HG03045 (cell line): ENCODE measurements around the gene TENM4.

ENCODE experiments used
- ATAC-seq: cut with Tn5 transposase; IDR thresholded peaks from one replicate; pipeline ENCODE4 v1.9.1; 2021; ENCODE audit warnings: mild to moderate bottlenecking, moderate library complexity; ENCODE audit not compliant: unreplicated experiment

Gene TENM4

GRCh38 chr11:79097246-79097875 lies 343.5 kb downstream of the TENM4 start:
- no peak for ATAC-seq

GRCh38 chr11:79095424-79095823 lies 345.4 kb downstream of the TENM4 start:
- no peak for ATAC-seq

DNA sequence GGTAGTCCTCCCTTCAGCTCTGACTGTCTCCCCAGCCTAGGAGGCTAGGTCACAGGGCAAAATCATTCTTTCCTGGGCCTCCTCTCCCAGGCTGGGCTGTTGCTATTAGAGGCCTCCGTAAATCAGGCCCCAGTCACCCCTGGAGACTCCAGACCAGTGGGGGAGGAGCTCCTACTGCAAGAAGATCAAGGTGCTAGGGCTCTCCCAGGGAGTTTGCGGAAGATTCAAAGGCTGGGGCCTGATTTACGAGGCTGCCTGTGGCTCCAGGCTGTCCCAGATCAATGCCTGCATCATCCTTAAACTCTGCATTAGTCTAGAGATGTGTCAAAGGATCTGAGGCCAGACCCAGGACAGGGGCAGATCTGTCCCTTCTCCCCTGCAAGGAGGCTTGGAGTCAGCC lies 346.2 kb downstream of the TENM4 start:
- ATAC-seq: no peak

GRCh38 chr11:79092791-79093353 lies 348.0 kb downstream of the TENM4 start:
- ATAC-seq: no peak

GRCh38 chr11:79090191-79090705 lies 350.6 kb downstream of the TENM4 start:
- no peak for ATAC-seq

- ATAC-seq: no peak
Measured at GRCh38 chr11:79089601-79090000, 351.2 kb downstream of the TENM4 start.

DNA sequence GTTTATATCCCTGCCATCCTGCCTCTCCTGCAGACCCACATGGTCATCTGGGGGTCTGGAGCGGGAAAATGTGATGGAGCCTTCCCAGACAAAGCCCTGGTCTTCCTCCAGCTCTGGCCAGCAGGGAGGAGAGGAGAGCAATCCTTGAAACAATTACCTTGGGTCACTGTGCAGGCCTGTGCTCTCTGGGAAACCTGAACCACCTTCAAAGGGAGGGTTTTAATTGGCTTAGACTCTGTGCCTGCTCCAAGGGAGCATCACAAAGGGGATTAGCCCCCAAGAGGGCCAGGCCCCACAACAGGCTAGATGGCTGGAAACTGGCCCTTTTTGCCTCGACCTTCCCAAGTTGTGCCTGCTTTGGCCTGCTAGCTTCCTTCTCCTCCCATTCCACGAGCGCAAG lies 351.9 kb downstream of the TENM4 start:
- ATAC-seq: no peak

DNA sequence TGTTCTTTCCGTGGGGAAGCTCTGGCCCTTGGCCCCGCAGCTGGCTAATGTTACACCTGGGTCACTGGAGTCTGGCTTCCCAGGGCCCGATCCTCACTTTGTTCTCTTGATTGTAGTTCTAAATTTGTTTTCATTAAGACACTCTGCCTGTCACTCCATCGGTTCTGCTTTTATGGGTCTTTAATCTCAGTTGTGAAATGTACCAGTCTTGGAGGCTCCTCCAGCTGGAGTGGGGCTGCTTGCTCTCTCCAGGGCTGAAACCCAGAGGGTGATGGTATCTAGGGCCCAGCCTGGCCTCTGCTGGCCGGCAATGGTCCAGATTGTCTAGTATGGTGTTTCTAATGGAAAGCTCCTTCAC lies 352.9 kb downstream of the TENM4 start:
- ATAC-seq: no peak

- ATAC-seq: no peak
Measured at GRCh38 chr11:79087238-79087960, 353.4 kb downstream of the TENM4 start.

DNA sequence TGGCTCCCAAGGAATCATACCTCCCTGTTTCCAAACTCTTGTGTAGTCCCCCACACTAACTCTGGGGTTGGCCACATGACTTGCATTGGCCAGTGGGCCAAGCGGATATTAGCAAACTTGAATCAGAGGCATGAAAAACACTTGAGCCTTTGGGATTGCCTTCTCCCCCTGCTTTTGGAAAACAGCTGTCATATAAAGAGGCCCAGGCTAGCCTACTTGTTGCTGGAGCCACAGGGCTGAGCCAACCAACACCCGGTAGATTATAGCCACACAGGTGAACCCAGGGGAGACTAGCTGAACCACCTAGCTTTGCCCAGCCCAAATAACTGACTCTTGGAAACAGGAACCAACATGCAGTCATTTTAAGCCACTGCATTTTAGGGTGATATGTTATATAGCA lies 354.8 kb downstream of the TENM4 start:
- ATAC-seq: no peak

GRCh38 chr11:79084382-79084781 lies 356.4 kb downstream of the TENM4 start:
- no peak for ATAC-seq

DNA sequence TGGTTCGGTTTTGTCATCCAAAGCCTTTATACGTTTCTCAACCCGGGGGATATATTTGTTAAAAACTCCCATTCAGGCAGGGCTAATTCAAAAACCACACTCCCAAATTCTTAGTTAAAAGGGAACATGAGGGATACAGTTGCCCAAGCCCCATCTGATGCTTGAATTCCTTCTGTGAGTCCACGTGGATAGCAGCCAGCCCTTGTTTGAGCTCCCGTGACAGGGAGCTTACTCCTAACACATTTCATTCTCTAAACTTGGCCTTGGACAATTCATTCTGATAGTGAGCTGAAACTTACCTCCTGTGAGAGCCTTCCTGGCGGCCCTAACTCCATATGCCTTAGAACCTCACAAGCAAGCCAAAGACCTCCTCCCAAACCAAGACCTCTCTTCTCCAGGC lies 357.5 kb downstream of the TENM4 start:
- no peak for ATAC-seq

- ATAC-seq: no peak
Measured at GRCh38 chr11:79082907-79083306, 357.9 kb downstream of the TENM4 start.

DNA sequence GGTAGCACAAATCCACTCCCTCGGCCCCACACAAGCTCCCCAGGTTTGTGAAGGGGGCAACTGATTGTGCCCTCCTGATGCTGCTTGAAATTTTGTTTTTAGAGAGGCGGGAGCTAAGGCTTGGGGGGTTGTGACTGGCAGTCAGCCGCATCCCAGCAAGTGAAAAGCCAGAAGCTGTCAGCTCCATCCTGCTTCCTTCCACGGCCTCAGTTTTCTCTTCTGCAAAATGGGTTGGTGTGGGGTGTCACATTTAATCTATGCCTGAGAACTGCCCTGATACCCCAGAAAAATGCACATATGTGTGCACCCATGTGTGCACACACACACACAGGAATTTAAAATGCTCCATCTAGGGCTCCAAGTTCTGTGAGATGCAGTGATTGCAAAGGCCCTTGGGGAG lies 358.6 kb downstream of the TENM4 start:
- no peak for ATAC-seq

DNA sequence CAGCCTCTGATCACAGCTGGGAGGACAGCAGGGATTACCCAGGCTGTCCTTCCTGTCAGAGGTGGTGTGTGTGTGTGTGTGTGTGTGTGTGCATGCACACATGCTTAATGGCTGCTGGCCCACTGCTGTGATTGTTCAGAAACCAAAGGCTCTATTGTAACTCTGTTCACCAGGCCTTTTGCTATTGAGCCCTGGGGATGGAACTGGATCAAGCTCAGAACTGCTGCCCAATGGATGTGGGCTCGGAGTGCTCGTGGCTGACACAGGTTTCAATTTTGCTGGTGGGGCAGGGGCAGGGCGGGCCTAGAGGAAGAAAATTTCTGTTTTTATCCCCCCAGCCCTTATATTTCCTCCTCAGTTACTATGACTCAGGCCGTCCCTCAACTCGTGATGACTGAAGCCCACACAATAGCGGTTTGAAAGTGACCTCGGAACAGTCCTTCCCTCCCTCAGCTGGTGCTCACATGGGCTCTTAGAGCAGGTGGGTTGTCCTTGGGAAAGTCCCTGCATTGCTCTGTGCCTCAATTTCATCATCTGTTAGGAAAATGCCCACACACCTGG lies 359.3 kb downstream of the TENM4 start:
- ATAC-seq: no peak

DNA sequence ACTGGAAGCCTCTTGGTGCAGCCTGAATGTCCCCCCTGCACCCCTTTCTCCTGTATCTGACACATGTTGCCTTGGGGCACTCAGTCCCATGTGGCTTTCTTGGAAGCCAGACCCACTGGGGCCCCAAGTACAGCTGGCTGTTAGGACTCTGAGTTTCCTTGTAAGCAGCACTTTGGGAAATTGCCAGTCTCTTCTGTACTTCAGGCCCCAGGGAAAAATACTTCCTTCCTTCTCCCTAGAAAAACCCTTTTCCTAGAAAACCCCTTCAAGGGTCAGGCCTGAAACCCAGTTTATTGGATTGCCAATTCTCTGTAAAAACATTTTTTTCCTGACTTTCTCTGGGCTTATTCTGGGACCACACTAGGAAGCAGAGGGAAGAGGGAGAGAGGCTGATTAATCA lies 360.3 kb downstream of the TENM4 start:
- ATAC-seq: no peak

GRCh38 chr11:79078999-79079398 lies 361.8 kb downstream of the TENM4 start:
- ATAC-seq: no peak

DNA sequence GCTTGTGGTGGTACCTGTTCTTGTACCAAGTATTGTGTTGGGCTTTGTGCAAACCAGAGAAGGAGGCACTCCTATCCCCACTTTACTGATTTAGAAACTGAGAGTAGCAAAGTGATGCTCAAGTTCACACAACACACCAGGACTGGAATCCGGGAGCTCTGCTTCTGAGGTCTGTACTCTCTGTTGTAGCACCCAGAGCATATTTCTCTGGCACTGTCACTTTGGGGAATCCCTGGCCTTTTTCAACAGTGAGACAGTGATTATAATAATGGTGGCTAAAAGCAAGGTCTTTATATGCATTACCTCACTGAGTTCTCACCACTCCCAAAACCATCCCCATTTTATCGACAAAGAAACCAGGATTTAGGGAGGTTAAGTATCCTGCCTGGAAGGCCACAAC lies 362.4 kb downstream of the TENM4 start:
- no peak for ATAC-seq

GRCh38 chr11:79077702-79078330 lies 363.0 kb downstream of the TENM4 start:
- ATAC-seq: no peak

GRCh38 chr11:79076526-79077115 lies 364.2 kb downstream of the TENM4 start:
- ATAC-seq: no peak

DNA sequence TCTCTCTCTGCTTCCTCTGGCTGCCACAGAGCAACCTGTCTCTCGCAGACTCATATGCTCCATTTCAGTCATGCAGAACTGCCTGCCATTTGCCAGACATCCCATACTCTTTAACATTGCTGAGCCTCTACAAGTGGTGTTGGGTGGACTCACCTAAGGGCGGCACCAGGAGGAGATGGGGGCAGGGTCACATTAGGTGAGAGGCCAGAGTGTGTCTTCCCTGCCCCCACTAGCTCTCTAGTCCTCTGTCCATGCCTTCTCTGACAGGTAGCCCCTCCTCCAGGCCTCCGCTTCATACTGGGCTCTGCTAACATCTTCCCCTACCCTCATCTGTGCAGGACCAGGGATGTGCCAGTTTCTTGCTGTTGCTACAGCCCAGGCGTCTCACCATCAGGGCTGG lies 366.3 kb downstream of the TENM4 start:
- ATAC-seq: no peak
